ENCODE results near the gene SLX1B.
"Not testable (repeated sequence)": the region's sequence is repeated elsewhere in the genome, so short reads cannot be mapped to it uniquely, and the experiment has no call there.

The SLX1B gene
- long read RNA-seq, transcript SLX1B-201 (6 exons, 1,165 nt) = major isoform, 113 of 118 reads
- long read RNA-seq, partial matches to known transcripts = 3 of 118 reads
- long read RNA-seq, other reads (novel, unspliced or antisense) = 2 of 118 reads

DNA sequence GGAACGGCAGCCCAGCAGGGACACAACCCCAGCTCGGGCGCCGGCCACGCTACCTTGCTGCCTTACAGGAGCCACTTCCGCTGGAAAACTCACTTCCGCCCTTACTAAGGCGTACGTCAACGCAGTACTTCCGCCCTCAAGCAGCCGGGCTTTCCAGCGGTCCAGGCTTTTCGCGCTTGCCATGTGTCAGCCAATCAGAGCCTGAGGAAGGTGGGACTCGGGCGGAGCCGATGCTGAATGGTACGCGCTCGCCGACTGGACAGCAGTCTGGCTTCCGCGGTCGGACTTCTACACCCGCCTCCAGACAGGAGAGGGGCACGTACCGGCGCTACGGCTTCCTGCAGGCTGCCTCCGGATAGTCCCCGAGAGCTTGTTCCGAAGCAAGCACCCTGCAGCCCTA is at the start of gene SLX1B, which contains the start of gene BOLA2:
Gene SLX1B (plus strand): TSS at position 265 of the 400 bp plus-strand sequence.
Gene BOLA2 (minus strand): TSS at position 83 of the 400 bp plus-strand sequence. CDS start 98 bp downstream, outside the sequence.
- H3K27me3 ChIP-seq (ENCODE audit: insufficient read depth, poor library complexity, severe bottlenecking); DNase-seq (ENCODE audit: low read depth in 1 of 2, low spot score in 1 of 2); H3K27ac ChIP-seq (replicated peaks); H3K4me3 ChIP-seq (replicated peaks; ENCODE audit: insufficient read depth, low read length): not testable (repeated sequence)

DNA sequence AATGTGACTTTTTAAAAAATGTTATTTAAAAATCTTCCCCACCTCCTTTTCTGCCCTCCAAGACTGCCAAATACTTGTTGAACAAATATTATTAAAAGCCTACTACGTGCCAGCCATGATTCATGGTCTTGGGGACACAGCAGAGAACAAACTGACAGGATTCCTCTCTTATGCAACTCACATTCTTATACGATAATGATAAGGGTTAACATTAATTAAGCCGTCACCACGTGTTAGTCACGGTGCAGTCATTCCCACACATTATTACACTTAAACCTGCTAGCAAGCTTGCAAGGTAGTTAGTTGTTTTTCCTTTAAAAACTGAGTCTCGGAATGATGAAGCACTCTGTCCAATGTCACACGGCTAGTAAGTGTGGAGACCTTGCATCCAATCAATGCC is 49.1 kb upstream of the SLX1B start:
- H3K27ac ChIP-seq (replicated peaks); H3K27me3 ChIP-seq (ENCODE audit: insufficient read depth, poor library complexity, severe bottlenecking); DNase-seq (ENCODE audit: low read depth in 1 of 2, low spot score in 1 of 2); H3K4me3 ChIP-seq (replicated peaks; ENCODE audit: insufficient read depth, low read length): not testable (repeated sequence)

- not testable (repeated sequence) for H3K27me3 ChIP-seq (ENCODE audit: insufficient read depth, poor library complexity, severe bottlenecking); H3K4me3 ChIP-seq (replicated peaks; ENCODE audit: insufficient read depth, low read length); DNase-seq (ENCODE audit: low read depth in 1 of 2, low spot score in 1 of 2); H3K27ac ChIP-seq (replicated peaks)
Observed at GRCh38 chr16:29423587-29423986, 30.7 kb upstream of the SLX1B start.

- not testable (repeated sequence) for H3K4me3 ChIP-seq (replicated peaks; ENCODE audit: insufficient read depth, low read length); H3K27ac ChIP-seq (replicated peaks); H3K27me3 ChIP-seq (ENCODE audit: insufficient read depth, poor library complexity, severe bottlenecking); DNase-seq (ENCODE audit: low read depth in 1 of 2, low spot score in 1 of 2)
Observed at GRCh38 chr16:29425390-29425789, 28.9 kb upstream of the SLX1B start.

DNA sequence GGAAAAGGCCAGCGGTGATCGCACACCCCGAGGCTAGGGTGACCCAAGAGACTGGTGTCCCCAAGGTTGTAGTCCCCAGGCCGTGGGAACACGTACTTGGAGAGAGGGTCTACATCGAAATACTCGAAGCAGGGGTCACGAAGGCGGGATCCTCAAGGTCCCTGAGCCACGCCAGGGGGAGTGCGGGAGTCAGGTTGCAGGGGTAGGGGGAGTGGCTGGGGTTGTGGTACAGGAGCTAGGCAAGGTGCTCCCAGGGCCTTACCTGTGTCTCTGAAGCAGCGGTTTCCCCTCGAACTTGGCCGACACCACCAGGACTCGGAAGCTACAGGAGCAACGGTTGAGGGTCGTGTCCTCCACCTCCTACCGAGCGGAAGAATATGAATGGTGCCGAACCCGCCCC is 579 bp upstream of the SLX1B start:
- not testable (repeated sequence) for DNase-seq (ENCODE audit: low read depth in 1 of 2, low spot score in 1 of 2); H3K27ac ChIP-seq (replicated peaks); H3K27me3 ChIP-seq (ENCODE audit: insufficient read depth, poor library complexity, severe bottlenecking); H3K4me3 ChIP-seq (replicated peaks; ENCODE audit: insufficient read depth, low read length)

GRCh38 chr16:29454828-29455227 is 495 bp downstream of the SLX1B start:
- not testable (repeated sequence) for H3K4me3 ChIP-seq (replicated peaks; ENCODE audit: insufficient read depth, low read length); H3K27ac ChIP-seq (replicated peaks); DNase-seq (ENCODE audit: low read depth in 1 of 2, low spot score in 1 of 2); H3K27me3 ChIP-seq (ENCODE audit: insufficient read depth, poor library complexity, severe bottlenecking)

DNA sequence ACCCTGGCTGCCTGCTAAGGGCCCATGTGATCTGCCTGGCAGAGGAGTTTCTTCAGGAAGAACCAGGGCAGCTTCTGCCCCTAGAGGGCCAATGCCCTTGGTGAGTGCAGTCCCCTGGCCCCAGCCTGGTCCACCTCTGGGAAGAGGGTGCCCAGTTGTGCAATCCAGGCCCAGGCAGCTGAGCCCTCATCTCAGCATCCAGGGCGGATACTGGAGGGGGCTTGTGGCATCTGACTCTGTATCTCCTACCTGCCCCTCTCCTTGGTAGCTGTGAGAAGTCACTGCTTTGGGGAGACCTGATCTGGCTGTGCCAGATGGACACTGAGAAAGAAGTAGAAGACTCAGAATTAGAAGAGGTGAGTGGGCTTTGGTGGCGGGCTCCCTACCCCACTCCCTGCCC is 3.3 kb downstream of the SLX1B start:
- peak in 1 of 2 experiments; percentile 0 for DNase-seq (ENCODE audit: low read depth in 1 of 2, low spot score in 1 of 2)
- H3K4me3 ChIP-seq (replicated peaks; ENCODE audit: insufficient read depth, low read length); H3K27me3 ChIP-seq (ENCODE audit: insufficient read depth, poor library complexity, severe bottlenecking); H3K27ac ChIP-seq (replicated peaks): not testable (repeated sequence)

DNA sequence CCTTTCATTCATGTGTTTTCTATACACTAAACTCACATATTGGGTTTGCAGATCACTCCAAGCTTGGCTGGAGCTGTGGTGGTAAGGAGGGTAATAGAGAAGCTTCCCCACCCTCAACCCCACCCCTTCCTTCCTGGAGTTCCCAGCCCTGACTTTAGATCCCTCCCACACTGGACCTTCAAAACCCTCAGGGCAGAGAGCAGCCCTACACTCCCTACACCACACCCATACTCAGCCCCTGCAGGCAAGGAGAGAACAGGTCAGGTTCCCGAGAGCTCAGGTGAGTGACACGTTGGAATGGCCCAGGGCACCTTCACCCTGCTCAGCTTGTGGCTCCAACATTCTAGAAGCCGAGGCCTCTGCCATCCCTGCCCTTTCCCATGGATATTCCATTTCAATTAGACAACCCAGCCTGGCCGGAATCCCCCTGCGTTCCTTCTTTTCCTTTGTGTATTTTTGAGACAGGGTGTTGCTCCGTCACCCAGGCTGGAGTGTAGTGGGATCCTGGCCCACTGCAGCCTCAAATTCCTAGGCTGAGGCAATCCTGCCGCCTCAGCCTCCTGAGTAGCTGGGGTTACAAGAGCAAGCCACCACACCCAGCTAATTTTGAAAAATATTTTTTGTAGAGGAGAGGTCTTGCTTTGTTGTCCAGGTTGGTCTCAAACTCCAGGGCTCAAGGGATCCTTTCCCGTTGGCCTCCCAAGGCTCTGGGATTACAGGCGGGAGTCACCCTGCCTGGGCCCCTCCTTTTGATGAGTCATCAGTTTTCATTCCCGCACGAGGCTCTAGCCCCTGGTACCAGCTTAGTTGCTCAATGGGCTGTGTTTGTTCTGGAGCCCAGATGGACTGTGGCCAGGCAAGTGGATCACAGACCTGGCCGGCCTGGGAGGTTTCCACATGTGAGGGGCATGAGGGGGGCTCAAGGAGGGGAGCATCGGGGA is 5.6 kb downstream of the SLX1B start, which contains the start of gene SULT1A4:
Gene SULT1A4 (plus strand): TSS at position 208 of the 941 bp plus-strand sequence. CDS start 1,473 bp downstream, outside the sequence.
- H3K27me3 ChIP-seq (ENCODE audit: insufficient read depth, poor library complexity, severe bottlenecking); DNase-seq (ENCODE audit: low read depth in 1 of 2, low spot score in 1 of 2); H3K4me3 ChIP-seq (replicated peaks; ENCODE audit: insufficient read depth, low read length); H3K27ac ChIP-seq (replicated peaks): not testable (repeated sequence)

DNA sequence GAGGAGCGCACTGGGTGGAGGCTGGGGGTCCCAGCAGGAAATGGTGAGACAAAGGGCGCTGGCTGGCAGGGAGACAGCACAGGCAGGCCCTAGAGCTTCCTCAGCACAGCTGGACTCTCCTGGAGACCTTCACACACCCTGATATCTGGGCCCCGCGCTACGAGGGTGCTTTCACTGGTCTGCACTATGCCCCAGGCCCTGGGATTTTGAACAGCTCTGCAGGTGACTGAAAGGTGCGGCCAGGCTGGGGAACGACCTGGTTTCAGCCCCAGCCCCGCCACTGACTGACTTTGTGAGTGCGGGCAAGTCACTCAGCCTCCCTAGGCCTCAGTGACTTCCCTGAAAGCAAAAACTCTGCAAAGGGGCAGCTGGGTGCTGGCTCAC is 6.3 kb downstream of the SLX1B start:
- not testable (repeated sequence) for H3K27ac ChIP-seq (replicated peaks); DNase-seq (ENCODE audit: low read depth in 1 of 2, low spot score in 1 of 2)

GRCh38 chr16:29465985-29466824 is 11.9 kb downstream of the SLX1B start:
- H3K27me3 ChIP-seq (ENCODE audit: insufficient read depth, poor library complexity, severe bottlenecking); H3K4me3 ChIP-seq (replicated peaks; ENCODE audit: insufficient read depth, low read length); DNase-seq (ENCODE audit: low read depth in 1 of 2, low spot score in 1 of 2); H3K27ac ChIP-seq (replicated peaks): not testable (repeated sequence)

More for the DNA sequence above, 6.3 kb downstream of the SLX1B start:
- H3K27me3 ChIP-seq (ENCODE audit: insufficient read depth, poor library complexity, severe bottlenecking); H3K4me3 ChIP-seq (replicated peaks; ENCODE audit: insufficient read depth, low read length): not testable (repeated sequence)

DNA sequence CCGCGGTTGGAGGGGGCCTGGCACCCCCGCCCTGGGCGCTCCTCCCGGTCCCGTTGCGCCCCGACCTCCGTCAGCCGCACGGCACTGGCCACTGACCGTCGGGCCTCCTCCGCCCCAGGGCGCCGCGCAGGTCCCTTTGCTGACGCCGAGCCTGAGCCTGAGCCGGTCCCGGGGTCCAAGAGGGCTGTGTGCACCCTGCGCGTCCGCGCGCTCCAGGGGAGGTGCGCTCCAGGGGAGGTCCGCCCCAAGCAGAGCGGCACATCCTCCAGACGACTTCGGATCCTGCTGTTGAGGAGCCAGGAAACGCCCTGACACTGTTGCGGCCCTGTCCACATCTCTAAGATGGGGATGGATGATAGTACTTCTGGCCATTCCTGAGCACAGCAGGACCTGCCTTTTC is 12.6 kb downstream of the SLX1B start:
- H3K27ac ChIP-seq (replicated peaks); H3K4me3 ChIP-seq (replicated peaks; ENCODE audit: insufficient read depth, low read length); H3K27me3 ChIP-seq (ENCODE audit: insufficient read depth, poor library complexity, severe bottlenecking); DNase-seq (ENCODE audit: low read depth in 1 of 2, low spot score in 1 of 2): not testable (repeated sequence)

DNA sequence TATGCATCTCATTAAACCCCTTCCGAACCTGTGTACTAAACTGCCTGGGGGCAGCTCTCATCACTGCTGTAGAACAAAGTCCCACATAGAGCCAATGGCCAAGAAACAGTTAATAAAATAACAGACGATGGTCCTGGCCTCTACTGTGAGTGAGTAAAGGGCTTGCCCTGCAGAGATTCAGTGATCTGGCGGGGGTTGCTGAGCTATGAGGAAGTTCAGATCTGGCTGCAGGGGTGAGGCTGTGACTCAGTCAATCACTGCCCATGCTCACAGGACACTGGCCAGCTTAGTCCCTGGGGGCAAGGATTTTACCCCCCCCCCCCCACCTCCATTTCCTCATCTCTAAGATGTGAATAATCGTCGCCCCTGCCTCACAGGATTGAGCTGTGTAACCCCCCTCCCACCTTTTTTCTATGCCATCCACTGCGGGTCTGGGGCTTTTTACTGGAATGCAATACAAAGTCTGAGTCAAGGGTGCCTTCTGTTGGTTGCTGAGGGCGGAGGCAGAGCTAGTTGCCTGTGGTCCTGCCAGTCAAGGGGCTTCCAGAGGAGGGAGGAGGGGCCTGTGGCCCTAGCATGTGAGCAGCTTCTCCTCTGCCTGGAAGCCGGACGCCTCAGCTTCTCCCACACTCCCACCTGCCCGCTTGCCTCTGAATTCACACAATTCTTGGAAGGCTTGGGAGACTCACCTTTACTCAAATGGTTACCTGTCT is 13.5 kb downstream of the SLX1B start:
- not testable (repeated sequence) for H3K27ac ChIP-seq (replicated peaks); H3K27me3 ChIP-seq (ENCODE audit: insufficient read depth, poor library complexity, severe bottlenecking); H3K4me3 ChIP-seq (replicated peaks; ENCODE audit: insufficient read depth, low read length); DNase-seq (ENCODE audit: low read depth in 1 of 2, low spot score in 1 of 2)

GRCh38 chr16:29469660-29470059 is 15.3 kb downstream of the SLX1B start:
- peak in 1 of 2 experiments; percentile 47 for DNase-seq (ENCODE audit: low read depth in 1 of 2, low spot score in 1 of 2)
- H3K4me3 ChIP-seq (replicated peaks; ENCODE audit: insufficient read depth, low read length); H3K27ac ChIP-seq (replicated peaks); H3K27me3 ChIP-seq (ENCODE audit: insufficient read depth, poor library complexity, severe bottlenecking): not testable (repeated sequence)

DNA sequence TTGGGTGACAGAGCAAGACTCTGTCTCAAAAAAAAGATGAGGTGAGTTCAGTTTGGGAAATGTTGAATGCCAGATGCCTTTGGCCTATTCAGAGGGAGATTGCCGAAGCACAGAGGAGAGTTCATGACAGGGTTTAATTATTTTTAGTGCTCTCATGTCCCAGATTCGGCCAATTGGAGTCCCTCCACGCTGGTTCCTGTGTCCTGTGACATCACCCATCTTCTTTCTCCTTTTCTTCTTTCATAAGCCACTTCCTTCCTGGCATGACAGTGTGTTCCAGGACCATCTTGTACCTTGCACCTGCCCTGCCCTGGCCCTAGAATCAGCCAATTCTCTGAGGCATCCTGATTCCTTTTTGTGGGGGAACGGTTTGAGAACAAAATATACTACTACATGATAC is 17.7 kb downstream of the SLX1B start:
- not testable (repeated sequence) for DNase-seq (ENCODE audit: low read depth in 1 of 2, low spot score in 1 of 2); H3K27me3 ChIP-seq (ENCODE audit: insufficient read depth, poor library complexity, severe bottlenecking); H3K4me3 ChIP-seq (replicated peaks; ENCODE audit: insufficient read depth, low read length); H3K27ac ChIP-seq (replicated peaks)
